OCI-LY7 (cell line): Measurements from ENCODE around the gene INPP5F.

Experiments used
- EZH2phosphoT487 ChIP-seq: fragments of 200-600 bp; sonication (generic); IDR thresholded peaks from 2 replicates; pipeline ENCODE4 v1.6.1; 2018; ENCODE audit warnings: low read depth, borderline replicate concordance, mild to moderate bottlenecking, mixed run types, antibody characterized with exemption, low read length, moderate library complexity, mixed read lengths
- TF ChIP-seq, protein P1 (sequence below): fragments of 200-600 bp; sonication (generic); conservative IDR thresholded peaks from 2 replicates; pipeline ENCODE4 v1.5.1; 2014; ENCODE audit warnings: mild to moderate bottlenecking, antibody characterized with exemption, low read length, moderate library complexity, mixed read lengths

DNA sequence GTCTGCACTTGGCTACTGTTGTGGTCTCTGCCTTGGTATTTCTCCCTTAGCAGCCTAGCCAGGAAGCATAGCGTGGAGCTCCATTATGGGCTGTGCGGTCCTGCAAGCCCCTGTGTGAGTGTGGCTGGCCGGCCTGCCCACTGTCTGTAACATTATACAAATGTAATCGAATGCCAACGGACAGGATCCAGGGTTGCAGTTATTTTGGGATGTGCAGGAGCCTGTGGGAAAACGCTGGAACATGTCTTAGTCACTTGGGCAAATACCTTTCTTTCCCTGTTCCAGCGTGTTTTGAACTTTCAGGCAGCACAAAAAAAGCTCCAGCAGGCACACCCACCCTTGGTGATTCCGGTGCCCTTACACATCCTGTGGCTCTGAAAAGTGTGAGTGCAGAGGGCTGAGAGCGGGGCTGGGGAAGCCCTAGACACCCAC lies 45.2 kb upstream of the INPP5F start:
- TF ChIP-seq, protein P1, sequence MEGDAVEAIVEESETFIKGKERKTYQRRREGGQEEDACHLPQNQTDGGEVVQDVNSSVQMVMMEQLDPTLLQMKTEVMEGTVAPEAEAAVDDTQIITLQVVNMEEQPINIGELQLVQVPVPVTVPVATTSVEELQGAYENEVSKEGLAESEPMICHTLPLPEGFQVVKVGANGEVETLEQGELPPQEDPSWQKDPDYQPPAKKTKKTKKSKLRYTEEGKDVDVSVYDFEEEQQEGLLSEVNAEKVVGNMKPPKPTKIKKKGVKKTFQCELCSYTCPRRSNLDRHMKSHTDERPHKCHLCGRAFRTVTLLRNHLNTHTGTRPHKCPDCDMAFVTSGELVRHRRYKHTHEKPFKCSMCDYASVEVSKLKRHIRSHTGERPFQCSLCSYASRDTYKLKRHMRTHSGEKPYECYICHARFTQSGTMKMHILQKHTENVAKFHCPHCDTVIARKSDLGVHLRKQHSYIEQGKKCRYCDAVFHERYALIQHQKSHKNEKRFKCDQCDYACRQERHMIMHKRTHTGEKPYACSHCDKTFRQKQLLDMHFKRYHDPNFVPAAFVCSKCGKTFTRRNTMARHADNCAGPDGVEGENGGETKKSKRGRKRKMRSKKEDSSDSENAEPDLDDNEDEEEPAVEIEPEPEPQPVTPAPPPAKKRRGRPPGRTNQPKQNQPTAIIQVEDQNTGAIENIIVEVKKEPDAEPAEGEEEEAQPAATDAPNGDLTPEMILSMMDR = no peak
- no peak for TF ChIP-seq EZH2phosphoT487
